GM18870 (cell line): ENCODE data around the gene RPLP2.

Experiments
- ATAC-seq: cut with Tn5 transposase; IDR thresholded peaks from one replicate; pipeline ENCODE4 v1.9.1; 2021; ENCODE audit warnings: moderate library complexity; ENCODE audit not compliant: unreplicated experiment

Gene RPLP2

DNA sequence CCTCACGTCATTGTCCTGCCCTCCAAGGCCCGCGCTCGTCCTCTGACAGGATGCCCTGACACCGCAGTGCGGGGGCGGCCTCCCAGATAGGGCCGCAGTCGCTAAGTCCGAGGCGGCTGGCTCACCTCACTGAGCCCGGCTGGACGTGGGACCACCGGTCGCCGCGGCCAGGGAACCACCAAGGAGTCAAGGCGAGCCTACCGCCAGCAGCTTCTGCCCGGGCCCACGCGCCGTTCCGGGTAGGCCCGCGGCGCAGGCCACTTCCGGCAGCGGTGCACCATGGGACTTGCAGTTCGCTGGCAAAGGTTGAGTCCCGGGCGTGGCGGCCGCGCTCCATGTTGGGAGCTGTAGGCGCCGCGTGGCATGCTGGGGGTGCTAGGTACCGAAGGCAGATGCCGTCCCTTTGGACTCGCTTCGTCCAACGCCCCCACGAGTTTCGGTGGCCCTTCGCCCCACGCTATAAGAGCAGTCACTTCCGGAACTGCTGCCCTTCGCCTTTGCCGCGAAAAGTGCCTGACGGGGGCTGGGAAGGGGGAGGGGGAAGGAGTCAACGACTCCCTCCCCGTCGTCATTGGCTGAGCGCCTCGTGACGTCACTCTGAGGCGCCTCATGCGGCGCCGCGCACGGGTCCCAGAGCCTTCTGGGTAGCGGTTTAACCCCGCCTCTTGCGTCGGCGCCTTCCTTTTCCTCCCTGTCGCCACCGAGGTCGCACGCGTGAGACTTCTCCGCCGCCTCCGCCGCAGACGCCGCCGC, at the start of gene RPLP2:
TSS of gene RPLP2 (plus strand) at position 681 of the 753 bp plus-strand sequence. CDS start 268 bp downstream, outside the sequence.
- peak; percentile 57 for ATAC-seq

DNA sequence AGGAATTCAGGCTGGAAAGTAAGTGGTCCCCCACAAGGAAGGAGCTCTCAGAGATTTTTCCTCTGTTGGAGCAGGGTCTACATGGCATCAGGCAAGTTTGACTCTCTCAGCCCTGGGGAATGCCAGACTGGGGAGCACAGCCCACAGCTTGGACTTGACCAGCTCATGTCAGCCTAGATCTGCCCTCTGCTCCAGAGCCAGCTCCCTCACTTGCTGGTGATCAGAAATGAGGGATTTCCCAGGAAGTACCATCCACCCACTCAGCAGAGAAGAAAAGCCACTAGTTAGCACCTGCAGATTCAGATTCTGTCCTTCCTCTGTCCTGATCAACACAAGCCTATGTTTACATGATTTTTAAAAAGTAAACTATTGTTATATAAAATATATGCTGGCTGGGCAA, 49.5 kb upstream of the RPLP2 start:
- no peak for ATAC-seq

DNA sequence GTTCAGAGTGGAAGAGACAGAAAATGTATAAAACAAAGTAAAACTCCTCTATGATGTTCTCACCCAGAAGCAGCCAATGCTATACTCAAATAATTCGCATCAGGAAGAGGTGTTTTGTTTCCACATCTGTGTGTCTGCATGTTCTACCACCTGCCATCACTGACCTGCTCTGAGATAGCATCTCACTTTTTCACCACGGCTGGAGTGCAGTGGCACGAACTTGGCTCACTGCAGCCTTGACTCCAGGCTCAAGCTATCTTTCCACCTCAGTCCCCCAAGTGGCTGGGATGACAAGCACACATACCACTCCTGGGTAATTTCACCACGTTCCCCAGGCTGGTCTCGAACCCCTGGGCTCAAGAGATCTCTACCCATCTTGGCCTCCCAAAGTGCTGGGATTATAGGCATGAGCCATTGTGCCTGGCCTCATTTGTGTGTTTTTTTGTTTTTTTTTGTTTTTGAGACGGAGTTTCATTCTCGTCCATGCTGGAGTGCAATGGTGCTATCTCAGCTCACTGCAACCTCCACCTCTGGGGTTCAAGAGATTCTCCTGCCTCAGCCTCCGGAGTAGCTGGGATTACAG, 48.1 kb upstream of the RPLP2 start:
- ATAC-seq, result no peak

DNA sequence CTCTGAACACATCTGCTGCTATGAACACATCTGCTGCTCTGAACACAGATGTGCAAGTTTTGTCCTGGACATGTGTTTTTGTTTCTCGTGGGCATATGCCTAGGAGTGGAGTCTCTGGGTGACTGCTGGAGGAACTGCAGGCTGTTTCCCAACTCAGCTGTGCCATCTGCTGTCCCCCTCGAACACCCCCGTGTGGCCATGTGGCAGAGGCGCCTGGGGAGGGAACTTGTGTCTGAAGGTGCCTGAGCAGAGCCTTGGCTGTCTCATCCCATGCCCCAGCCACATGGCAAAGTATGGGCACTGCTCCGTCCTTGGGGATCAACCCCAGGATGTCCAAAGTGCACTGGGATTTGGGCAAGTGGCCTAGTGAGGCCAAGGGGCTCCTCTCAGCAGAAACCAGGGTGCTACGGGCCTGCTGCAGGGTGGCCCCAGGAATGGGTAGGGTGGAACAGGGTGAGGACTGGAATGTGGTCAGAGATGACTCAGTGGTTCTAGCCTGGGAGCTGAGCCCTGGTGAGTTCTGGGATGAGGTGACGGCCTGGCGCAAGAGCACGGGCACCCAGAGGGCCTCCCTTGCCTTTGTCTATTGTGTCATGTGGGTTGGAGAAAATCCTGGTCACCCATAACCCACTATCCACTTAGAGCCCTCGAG, 47.2 kb upstream of the RPLP2 start:
- no peak for ATAC-seq

DNA sequence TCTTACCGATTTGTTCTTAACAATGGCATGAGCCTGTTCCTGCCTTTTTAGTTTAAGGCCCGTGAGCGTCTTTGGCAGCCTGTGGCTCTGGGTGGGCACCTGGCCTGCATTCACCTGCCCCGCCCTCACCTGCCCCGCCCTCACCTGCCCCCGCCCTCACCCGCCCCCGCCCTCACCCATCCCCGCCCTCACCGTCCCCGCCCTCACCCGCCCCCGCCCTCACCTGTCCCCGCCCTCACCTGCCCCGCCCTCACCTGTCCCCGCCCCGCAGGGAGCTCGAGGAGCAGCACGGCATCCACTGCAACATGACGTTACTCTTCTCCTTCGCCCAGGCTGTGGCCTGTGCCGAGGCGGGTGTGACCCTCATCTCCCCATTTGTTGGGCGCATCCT, 46.7 kb upstream of the RPLP2 start:
- no peak for ATAC-seq

DNA sequence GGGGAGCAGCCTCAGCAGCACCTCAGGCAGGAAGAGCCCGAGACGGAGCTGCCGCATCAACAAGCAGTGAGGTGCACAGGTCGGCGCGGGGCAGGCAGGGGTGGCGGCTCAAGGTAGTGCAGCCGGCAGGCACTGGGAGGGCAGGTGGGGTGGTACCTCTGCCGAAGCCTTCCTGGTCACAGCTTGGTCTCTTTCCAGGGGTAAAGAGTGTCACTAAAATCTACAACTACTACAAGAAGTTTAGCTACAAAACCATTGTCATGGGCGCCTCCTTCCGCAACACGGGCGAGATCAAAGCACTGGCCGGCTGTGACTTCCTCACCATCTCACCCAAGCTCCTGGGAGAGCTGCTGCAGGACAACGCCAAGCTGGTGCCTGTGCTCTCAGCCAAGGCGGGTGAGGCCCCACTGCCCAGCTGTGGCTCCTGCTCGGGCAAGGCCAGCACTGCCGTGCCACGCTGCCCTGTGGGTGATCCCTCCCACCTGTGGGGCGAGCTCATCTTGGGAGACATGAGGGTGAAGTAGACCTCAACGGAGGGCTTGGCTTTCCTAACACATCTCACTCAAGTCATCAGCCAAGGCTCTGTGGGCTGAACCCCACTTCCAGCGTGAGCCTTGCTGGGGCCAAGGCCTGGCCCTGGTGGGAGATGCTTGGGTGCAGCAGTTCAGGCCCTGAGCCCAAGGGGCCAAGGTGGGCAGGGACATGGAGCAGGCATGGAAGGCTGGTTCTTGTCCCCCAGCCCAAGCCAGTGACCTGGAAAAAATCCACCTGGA, 46.0 kb upstream of the RPLP2 start:
- no peak for ATAC-seq

DNA sequence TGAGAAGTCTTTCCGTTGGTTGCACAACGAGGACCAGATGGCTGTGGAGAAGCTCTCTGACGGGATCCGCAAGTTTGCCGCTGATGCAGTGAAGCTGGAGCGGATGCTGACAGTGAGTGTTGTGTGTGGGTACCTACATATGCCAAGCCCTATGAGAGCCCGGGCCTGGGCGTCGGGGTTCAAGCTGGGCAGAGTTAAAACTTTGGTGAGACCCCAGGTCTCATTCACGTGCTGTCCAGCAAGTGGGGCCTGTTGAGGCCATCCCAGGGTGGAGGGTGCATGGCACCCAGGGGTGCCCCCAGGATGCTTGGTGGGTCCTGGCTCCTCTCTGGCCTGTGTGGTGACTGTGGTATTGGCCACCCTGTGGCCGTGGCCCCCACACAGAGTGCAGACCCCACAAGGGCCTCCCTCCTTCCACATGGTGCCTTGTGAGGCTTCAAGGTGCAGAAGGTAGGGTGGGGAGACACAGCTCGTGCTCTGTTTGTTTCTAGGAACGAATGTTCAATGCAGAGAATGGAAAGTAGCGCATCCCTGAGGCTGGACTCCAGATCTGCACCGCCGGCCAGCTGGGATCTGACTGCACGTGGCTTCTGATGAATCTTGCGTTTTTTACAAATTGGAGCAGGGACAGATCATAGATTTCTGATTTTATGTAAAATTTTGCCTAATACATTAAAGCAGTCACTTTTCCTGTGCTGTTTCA, 45.3 kb upstream of the RPLP2 start:
- no peak for ATAC-seq

DNA sequence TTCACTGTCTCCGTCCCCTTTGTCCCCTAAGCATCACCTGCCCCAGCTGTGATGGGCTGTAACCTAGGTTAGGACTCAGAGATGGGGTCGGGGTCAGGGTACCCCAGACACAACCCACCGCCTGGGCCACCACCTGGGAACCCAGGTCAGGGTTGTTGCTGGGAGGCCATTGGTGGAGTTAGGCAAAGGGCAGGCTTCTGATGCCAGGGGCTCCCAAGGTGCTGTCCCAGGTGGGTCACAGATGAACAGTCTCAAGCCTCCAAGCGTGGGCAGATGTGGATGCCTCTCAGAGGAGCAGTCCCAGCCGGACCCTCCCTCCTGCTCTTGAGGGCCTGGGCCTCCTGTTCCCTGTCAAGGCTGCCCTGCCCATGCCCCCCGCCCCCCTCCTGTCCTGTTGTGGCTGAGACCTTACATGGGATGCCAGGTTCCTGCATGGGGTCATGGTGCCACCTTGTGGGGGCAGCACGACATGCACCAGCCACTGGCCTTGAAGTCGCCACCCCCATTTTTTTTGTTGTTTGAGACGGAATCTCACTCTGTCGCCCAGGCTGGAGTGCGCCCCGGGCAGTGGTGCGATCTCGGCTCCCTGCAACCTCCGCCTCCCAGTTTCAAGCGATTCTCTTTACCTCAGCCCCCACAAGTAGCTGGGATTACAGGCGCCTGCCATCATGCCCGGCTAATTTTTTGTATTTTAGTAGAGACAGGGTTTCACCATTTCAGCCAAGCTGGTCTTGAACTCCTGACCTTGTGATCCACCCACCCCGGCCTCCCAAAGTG, 44.6 kb upstream of the RPLP2 start:
- ATAC-seq, result no peak

DNA sequence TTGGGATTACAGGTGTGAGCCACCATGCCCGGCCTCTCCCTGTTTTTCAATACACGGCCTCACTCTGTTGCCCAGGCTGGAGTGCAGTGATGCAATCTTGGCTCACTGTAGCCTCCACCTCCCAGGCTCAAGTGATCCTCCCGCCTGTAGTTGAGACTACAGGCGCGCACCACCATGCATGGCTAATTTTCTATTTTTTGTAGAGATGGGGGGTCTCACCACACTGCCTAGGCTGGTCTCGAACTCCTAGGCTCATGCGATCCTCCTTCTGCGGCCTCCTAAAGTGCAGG, 44.0 kb upstream of the RPLP2 start:
- ATAC-seq, result no peak

DNA sequence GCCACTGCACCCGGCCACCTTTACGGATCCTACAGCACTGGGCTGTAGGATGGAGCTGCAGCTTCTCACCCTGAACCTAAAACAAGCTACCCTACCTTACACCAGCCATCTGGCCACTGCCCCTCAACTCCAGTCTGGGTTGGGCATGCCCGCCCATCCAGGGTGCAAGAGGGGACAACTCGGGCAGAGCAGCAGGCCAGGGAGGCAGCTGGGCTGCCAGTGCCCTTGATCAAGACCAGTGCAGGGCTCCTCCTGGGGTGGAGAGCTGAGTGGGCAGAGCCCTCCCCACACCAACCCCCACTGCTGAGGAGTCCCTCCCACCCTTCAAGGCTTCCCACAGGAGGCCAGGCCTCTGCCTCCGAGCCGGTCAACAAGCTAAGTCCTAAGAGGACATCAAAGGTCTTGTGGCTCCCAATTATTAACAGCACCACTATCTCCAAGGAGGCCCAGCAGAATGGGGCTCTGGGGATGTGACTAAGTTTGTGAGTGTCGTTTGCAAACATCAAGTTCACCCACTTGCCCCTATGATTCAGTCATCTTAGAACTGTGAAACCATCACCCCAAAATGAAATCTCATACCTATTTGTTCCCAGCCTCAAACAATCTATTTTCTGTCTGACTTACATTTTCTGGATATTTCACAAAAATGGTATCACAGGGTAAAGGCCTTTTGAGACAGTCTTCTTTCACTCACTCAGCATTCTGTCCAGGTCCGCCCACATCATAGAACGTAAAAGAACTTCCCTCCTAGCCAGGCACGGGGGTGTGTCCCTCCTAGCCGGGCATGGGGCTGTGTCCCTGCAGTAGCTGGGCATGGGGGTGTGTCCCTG, 43.4 kb upstream of the RPLP2 start:
- ATAC-seq, result no peak

DNA sequence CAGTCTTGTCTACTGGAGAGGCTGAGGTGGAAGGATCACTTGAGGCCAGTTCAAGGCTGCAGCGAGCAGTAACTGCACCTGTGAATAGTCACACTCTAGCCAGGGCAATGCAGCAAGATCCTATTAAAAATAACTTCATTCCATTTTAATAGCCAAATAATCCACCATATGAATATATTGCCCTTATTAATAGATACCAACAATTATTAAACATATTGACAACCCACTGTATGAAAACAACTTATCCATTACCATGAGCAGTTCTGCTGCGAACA, 42.9 kb upstream of the RPLP2 start:
- ATAC-seq, result no peak

DNA sequence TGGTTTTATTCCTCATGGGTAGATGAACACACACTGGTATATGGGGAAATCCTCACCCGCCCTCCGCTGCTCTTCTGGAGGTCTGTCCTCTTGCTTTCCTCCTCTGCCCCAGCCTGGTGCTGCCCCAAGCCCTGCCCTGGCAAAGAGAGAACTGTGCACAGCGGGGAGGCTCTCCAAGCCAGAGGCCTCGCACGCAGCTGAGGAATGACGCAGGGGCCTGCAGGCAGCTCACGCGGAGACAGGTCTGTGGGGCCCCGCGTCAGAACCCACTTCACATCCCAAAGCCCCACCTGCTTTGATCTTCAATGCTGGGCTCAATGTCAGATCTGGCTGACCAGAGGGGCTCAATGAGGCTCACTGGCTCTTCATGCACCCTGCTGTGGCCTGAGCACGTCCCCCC, 42.5 kb upstream of the RPLP2 start:
- no peak for ATAC-seq

DNA sequence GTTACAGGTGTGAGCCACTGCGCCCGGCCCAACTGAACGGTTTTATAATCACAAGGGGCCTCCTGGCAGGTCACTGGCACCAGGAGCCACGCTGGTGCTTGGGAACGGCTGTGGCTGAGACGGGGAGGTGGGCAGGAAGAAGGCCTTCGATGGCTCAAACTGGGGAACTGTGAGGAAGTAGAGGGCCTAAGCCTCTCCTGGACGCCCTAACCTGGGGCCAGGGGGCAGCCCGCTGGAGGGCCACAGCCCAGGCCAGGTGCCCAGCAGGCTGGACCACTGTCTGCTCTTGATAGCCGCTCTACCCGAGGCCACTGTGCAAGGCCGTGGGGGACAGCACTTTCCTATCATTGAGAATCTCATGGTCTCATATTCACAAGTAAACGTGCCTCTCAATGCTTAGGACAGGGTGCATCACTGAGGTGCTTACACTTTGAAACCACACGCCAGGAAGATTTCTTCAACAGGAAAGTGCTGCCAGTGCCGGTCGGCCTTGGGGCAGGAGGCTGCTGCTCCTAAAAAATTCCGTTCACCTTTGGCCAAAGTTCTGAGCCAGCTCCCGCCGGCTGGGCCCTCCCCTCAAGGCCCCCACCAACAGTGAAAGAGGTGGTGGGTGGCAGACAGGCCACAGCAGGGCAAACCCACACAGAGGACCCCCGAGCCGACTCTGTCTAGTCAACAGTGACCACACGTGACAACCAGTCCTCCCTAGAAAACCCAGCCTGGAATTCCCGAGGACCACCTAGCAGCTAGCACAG, 39.7 kb upstream of the RPLP2 start:
- no peak for ATAC-seq

DNA sequence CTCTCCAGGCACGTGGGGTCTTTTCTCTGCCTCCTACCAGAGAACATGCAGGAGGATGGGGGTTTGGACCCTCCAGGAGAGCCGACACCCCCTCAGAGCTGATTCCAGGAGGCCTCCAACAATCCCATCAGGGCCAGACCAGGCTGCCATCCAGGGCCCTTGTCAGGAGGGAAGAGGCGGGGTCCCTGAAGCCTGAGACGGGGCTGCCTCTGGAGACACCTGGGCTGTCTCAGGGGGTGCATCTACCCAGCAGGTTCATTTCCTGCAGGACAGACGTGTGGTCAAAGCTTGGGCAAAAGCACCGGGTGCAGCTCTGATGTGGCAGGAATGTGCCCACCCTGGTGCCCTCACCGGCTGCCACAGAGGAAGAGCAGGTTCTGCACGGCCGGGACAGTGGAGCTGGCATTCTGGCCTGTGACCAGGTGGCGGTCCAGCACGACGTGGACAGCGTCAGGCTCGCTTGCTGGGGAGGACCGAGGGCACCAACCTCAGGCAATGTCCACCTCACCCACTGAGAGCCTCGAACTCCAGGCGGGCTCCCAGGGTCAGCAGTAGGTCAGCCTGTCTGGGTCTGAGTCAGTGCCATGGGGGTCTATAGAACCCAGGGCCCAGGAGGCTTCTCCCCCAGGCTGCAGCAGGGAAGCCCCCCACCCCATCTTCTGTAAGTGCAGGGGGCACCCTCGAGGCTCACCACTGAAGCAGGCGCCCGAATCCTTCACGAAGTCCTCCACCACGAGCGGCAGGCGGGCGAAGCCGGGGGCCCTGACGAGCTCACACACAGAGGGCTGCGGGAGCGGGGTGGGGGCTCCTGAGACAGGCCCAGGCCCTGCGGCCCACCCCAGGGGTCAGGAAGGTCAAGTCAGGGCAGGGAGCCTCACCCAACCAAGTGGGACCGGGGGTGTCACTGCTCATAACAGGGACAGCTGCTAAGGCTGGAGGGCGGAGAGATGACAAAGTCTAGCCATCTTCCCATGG, 38.8 kb upstream of the RPLP2 start:
- ATAC-seq, result no peak

DNA sequence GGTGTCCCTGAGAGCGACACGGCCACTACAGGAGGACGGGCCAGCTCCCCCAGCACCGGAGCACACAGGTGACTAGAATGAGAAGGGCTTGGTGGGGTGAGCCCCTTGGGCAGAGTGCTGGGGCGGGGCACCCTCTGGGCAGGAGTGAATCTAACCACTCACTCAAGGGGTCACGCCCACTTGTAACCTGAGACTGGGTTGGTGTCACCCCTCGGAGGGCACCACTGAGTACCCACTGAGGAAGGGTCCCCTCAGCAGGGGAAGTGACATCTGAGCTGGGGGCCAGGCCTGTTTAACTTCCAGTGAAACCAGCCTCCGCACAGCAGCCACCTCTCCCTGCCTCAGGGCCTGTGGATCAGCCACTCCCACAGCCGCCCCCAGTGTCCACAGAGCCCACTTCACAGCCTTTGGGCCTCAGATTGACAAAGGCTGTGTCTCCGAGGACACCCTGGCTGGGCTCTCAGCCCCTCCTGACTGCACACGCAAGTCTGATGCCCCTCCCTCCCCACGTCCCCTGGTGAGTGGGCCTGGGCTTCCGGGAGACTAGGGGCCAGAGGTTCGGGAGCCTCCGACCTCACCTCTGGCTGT, 38.1 kb upstream of the RPLP2 start:
- no peak for ATAC-seq

DNA sequence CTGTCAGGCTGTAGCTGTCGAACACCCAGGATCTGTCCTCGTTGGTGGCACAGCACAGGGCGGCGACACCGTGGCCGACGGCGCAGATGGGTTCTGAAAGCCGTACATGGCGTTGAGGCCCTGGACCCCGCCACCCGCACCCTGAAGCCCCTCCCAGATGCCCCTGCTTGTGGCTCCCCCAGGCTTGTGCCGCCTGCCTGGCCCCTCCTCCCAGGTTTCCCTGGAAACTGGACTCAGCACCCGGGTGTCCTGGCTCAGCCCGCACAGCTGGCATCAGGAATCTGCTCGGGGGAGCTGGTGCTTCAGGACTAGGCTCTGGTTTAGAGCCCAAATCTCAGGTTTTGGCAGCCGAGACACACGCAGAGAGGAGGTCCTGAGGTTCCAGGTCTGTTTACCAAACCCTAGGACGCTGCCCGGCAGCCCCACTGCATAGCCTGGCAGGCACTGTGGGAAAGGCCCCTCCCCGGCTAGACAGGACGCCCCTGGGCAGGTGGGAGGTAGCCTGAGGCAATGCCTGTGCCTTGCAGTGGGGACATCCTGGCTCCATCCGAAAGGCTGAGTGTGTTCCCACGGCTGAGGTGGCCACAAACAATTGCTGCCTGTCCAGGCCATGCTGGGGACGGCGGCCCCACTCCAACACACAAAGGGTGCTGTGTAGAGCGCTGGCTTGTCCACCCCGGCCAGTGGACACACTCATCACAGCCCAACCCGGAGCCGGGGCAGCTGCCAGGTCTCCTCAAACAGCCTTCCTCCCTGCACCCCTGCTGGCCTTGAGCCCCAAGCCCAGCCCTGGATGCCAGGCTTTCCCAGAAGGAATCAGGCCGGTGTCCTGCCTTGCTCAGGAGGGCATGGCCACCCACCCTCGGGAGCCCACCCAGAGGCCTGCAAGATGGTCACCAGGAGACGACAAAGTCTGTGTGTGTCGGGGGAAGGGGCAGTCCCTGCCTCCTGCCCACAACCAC, 37.1 kb upstream of the RPLP2 start:
- no peak for ATAC-seq
